Smooth muscle cell (in vitro differentiated cells): ENCODE results near the gene GINS3. TPM values are rescaled to one million over a fixed set of nuclear protein-coding genes. Genes with fewer than 3 reads are reported as not detected.

ENCODE experiments used
- DNase-seq: peaks from one replicate; lab custom pipeline; 2025; ENCODE audit not compliant: unreplicated experiment; lab: John Stamatoyannopoulos, UW
- H2AFZ ChIP-seq: fragments of 200-600 bp; sonication (generic); 2 replicates; pipeline ENCODE4 v1.6.0; 2016; ENCODE audit warnings: antibody characterized with exemption, low read depth, mild to moderate bottlenecking
- H3F3A ChIP-seq: fragments of 200-600 bp; sonication (generic); 2 replicates; pipeline ENCODE4 v1.6.0; 2017; ENCODE audit warnings: antibody characterized with exemption, low read depth
- H3K27ac ChIP-seq: fragments of 200-600 bp; sonication (generic); 2 replicates; pipeline ENCODE4 v1.5.1; 2016; ENCODE audit warnings: low read depth, mild to moderate bottlenecking
- H3K27me3 ChIP-seq: fragments of 200-600 bp; sonication (generic); 2 replicates; pipeline ENCODE4 v1.6.1; 2016; ENCODE audit warnings: low read depth, mild to moderate bottlenecking
- H3K36me3 ChIP-seq: fragments of 200-600 bp; sonication (generic); 2 replicates; pipeline ENCODE4 v1.5.1; 2016; ENCODE audit warnings: low read depth
- H3K4me1 ChIP-seq: fragments of 200-600 bp; sonication (generic); 2 replicates; pipeline ENCODE4 v1.5.1; 2016; ENCODE audit warnings: low read depth
- H3K4me2 ChIP-seq: fragments of 200-600 bp; sonication (generic); 2 replicates; pipeline ENCODE4 v1.6.0; 2016; ENCODE audit warnings: mild to moderate bottlenecking
- H3K4me3 ChIP-seq: fragments of 200-600 bp; sonication (generic); 2 replicates; pipeline ENCODE4 v1.5.1; 2016; ENCODE audit warnings: mild to moderate bottlenecking
- H3K79me2 ChIP-seq: fragments of 200-600 bp; sonication (generic); 2 replicates; pipeline ENCODE4 v1.6.0; 2016; ENCODE audit warnings: low read depth, mild to moderate bottlenecking
- H3K9ac ChIP-seq: fragments of 200-600 bp; sonication (generic); 2 replicates; pipeline ENCODE4 v1.6.0; 2016; ENCODE audit warnings: low read depth
- H3K9me3 ChIP-seq: fragments of 200-600 bp; sonication (generic); replicated peaks from 2 replicates; pipeline ENCODE4 v1.5.1; 2016; ENCODE audit warnings: low read depth
- H4K20me1 ChIP-seq: fragments of 200-600 bp; sonication (generic); 2 replicates; pipeline ENCODE4 v1.6.0; 2016; ENCODE audit warnings: low read depth
- whole genome bisulfite sequencing: methylation state at CpG from one replicate; pipeline ENCODE4 v1.1.7; 2016; ENCODE audit warnings: low lambda C conversion rate; 5-methylcytosine and 5-hydroxymethylcytosine counted together
- polyA plus RNA-seq: library from polyadenylated mRNA; unstranded; fragments of >200 nt; fragmentation: Nextera tagmentation; extraction: Ambion mirVana; gene quantifications from 2 replicates; pipeline ENCODE4 v1.2.1, GENCODE V29; 2016
- total RNA-seq: library from RNA; depleted of rRNA; stranded (reverse); fragments of >200 nt; gene quantifications from 2 replicates; pipeline ENCODE4 v1.2.3, GENCODE V29; 2014
- TF ChIP-seq, protein P1 (sequence below): fragments of 200-600 bp; sonication (generic); IDR thresholded peaks from 2 replicates; pipeline ENCODE4 v1.5.1; 2017; ENCODE audit warnings: borderline replicate concordance, mild to moderate bottlenecking, antibody characterized with exemption; ENCODE audit not compliant: insufficient read depth, poor library complexity, severe bottlenecking

GINS3 gene
- total and polyA plus RNA-seq, 2 experiments from 2014 or later, result 1.9 to 4.2 TPM

DNA sequence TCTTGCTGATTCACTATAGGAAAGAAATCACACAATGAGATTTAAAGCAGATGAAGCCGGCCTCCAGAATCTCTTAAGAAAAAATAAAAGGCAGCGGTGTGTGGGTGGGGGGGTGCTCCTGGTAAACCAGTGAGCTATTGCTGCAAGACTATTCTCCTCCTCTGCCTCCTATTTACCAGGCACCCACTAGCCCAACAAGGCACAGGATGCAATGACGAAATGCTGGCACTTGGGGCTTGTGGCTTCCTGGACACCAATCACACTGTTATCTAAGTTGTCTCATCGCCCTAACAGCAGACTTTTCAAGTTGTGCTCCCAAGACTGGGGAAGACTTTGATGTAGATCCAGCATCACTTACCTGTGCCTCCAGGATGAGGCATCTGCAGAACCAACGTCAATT is 57.5 kb downstream of the GINS3 start:
- Histone ChIP-seq H3K27me3 (peaks cover 19% of the 10 kb centered on the region), H3K9me3 (no peaks in the 10 kb centered on the region), H3K4me1 (no peaks in the 10 kb centered on the region), H3K36me3 (no peaks in the 10 kb centered on the region), H3K27ac (no peak overlapping the region), H2AFZ (no peak overlapping the region), H3K4me3 (no peak overlapping the region), H3K79me2 (no peaks in the 10 kb centered on the region), H3K4me2 (no peak overlapping the region), H3F3A (no peaks in the 10 kb centered on the region), H4K20me1 (no peaks in the 10 kb centered on the region), H3K9ac (no peak overlapping the region)
- 88% methylated on average over 5 of the region's 5 CpGs for WGBS
- no peak for DNase-seq
- TF ChIP-seq, protein P1, sequence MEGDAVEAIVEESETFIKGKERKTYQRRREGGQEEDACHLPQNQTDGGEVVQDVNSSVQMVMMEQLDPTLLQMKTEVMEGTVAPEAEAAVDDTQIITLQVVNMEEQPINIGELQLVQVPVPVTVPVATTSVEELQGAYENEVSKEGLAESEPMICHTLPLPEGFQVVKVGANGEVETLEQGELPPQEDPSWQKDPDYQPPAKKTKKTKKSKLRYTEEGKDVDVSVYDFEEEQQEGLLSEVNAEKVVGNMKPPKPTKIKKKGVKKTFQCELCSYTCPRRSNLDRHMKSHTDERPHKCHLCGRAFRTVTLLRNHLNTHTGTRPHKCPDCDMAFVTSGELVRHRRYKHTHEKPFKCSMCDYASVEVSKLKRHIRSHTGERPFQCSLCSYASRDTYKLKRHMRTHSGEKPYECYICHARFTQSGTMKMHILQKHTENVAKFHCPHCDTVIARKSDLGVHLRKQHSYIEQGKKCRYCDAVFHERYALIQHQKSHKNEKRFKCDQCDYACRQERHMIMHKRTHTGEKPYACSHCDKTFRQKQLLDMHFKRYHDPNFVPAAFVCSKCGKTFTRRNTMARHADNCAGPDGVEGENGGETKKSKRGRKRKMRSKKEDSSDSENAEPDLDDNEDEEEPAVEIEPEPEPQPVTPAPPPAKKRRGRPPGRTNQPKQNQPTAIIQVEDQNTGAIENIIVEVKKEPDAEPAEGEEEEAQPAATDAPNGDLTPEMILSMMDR, result no peak

DNA sequence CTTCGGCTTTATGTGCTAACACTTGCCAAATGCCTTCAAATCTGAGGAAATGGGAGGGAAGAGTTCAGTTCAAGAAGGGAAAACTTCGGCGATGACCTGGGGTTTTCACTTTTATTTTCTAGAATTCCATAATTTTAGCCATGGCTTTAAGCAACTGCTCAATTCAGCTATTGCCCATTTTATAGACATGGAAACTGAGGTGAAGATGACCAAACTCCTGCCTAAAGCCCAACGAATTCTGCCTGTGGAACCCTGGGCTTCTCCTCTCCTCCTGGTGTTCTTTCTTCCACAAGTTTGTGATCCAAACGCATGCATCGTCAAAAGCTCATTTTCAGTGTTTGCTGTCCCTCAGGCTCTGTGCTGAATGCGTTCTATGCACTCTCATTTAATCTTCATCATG is 58.3 kb downstream of the GINS3 start:
- Histone ChIP-seq H3K9me3 (no peaks in the 10 kb centered on the region), H3K27me3 (peaks cover 19% of the 10 kb centered on the region), H3K27ac (no peak overlapping the region), H2AFZ (no peak overlapping the region), H3K4me2 (no peak overlapping the region), H3K4me1 (no peaks in the 10 kb centered on the region), H3K9ac (no peak overlapping the region), H3K4me3 (no peak overlapping the region), H3F3A (no peaks in the 10 kb centered on the region), H3K36me3 (no peaks in the 10 kb centered on the region), H3K79me2 (no peaks in the 10 kb centered on the region), H4K20me1 (no peaks in the 10 kb centered on the region)
- 80% methylated on average over 7 of the region's 7 CpGs for WGBS
- TF ChIP-seq, protein P1, result no peak
- no peak for DNase-seq

DNA sequence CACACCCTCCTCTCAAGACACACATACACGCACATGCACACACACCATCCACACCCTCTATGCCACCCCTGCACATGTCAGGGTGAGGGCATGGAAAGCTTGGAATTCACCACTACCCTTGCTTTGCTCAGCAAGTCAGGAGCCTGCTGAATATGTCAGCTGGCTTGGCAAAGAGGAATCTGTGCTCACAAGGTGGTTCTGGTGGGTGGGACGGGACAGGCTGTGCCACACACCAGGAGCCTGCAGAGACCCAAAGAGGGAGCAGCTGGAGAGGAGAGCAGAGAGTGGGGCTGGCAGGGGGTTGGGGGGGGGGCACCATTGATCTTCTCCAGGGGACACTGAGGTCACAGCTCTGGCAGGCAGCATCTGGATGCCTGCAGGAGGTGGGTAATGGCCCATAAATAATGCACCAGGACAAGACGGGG is 59.0 kb downstream of the GINS3 start:
- TF ChIP-seq, protein P1, result no peak
- Histone ChIP-seq H3K36me3 (no peaks in the 10 kb centered on the region), H2AFZ (no peak overlapping the region), H3K79me2 (no peaks in the 10 kb centered on the region), H3K27me3 (peaks cover 19% of the 10 kb centered on the region), H3K27ac (no peak overlapping the region), H3K9ac (no peak overlapping the region), H3K4me3 (no peak overlapping the region), H4K20me1 (no peaks in the 10 kb centered on the region), H3K9me3 (no peaks in the 10 kb centered on the region), H3K4me2 (no peak overlapping the region), H3K4me1 (no peaks in the 10 kb centered on the region), H3F3A (no peaks in the 10 kb centered on the region)
- WGBS, result 81% methylated on average over 3 of the region's 3 CpGs
- no peak for DNase-seq

DNA sequence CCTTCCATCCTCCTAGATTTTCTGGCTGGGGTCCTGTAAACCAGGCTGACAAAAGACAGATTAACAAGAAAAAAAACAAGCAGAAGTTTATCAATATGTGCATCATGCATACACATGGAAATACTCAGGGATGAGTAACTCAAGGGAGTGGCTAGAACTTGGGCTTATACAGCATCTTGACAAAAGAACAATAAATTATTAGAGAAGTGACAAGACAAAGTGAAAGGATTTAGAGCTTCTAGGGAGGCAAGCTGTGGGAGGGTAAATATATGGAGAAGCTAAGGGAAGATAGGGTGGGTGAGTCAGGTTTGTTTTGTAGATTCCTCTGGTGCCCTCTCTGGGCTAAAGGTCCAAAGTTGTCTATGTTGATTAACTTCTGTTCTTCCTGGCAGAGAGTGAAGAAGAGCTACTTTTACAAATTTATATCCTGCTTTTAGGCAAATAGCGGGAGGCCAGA is 59.7 kb downstream of the GINS3 start:
- TF ChIP-seq, protein P1, result no peak
- no peak overlapping the region for H3K27ac ChIP-seq
- DNase-seq, result no peak
- no peak overlapping the region for H3K4me3 ChIP-seq
- H3F3A ChIP-seq, result no peaks in the 10 kb centered on the region
- no peaks in the 10 kb centered on the region for H4K20me1 ChIP-seq
- no peak overlapping the region for H3K4me2 ChIP-seq
- no peak overlapping the region for H3K9ac ChIP-seq
- 88% methylated on average over 1 of the region's 1 CpG for WGBS
- H3K9me3 ChIP-seq, result no peaks in the 10 kb centered on the region
- H2AFZ ChIP-seq, result no peak overlapping the region
- H3K4me1 ChIP-seq, result no peaks in the 10 kb centered on the region
- no peaks in the 10 kb centered on the region for H3K79me2 ChIP-seq
- no peaks in the 10 kb centered on the region for H3K36me3 ChIP-seq
- H3K27me3 ChIP-seq, result peaks cover 19% of the 10 kb centered on the region
